ENCODE data around the gene IGFALS.

DNA sequence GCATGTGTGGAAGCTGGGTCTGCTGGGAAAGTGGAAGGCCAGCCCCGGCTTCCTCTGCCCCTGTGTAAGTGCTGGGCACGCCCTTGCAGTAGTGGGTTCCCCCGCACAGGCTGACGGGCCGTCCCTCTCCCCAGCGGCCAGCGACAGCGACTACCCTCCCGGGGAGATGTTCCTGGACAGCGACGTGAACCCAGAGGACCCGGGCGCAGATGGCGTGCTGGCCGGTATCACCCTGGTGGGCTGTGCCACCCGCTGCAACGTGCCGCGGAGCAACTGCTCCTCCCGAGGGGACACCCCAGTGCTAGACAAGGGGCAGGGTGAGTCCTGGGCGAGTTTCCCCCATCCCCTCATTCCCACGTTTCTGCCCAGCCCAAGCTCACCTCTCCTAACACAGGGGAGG, 27.7 kb downstream of the IGFALS start:
- TF ChIP-seq, protein P1, sequence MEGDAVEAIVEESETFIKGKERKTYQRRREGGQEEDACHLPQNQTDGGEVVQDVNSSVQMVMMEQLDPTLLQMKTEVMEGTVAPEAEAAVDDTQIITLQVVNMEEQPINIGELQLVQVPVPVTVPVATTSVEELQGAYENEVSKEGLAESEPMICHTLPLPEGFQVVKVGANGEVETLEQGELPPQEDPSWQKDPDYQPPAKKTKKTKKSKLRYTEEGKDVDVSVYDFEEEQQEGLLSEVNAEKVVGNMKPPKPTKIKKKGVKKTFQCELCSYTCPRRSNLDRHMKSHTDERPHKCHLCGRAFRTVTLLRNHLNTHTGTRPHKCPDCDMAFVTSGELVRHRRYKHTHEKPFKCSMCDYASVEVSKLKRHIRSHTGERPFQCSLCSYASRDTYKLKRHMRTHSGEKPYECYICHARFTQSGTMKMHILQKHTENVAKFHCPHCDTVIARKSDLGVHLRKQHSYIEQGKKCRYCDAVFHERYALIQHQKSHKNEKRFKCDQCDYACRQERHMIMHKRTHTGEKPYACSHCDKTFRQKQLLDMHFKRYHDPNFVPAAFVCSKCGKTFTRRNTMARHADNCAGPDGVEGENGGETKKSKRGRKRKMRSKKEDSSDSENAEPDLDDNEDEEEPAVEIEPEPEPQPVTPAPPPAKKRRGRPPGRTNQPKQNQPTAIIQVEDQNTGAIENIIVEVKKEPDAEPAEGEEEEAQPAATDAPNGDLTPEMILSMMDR (IDR thresholded peaks at IDR 0.05; ENCODE audit: extremely low read depth in 1 of 2, insufficient read depth in 1 of 2, low read depth in 1 of 2, low read length in 2 of 2), result no peak
- TF ChIP-seq, protein P2, sequence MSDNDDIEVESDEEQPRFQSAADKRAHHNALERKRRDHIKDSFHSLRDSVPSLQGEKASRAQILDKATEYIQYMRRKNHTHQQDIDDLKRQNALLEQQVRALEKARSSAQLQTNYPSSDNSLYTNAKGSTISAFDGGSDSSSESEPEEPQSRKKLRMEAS (IDR thresholded peaks at IDR 0.05; ENCODE audit: insufficient read depth, insufficient read length), result no peak
- TF ChIP-seq POLR2AphosphoS5 (IDR thresholded peaks at IDR 0.05; ENCODE audit: insufficient read depth, low read depth, low read length), result no peak
- no peak for TF ChIP-seq POLR2A (IDR thresholded peaks at IDR 0.05; ENCODE audit: low read depth, low read length)
- no peak for TF ChIP-seq JUN (IDR thresholded peaks at IDR 0.05; ENCODE audit: borderline replicate concordance, insufficient read depth, insufficient read length, low read depth)
- no peak for TF ChIP-seq EZH2 (IDR thresholded peaks at IDR 0.05; ENCODE audit: borderline replicate concordance, low read depth, low read length, severe bottlenecking)
- TF ChIP-seq FOS (IDR thresholded peaks at IDR 0.05; ENCODE audit: borderline replicate concordance, insufficient read depth, low read length), result no peak
- TF ChIP-seq MYC (IDR thresholded peaks at IDR 0.05; ENCODE audit: low read depth, low read length), result no peak
- no peak for TF ChIP-seq GATA2 (IDR thresholded peaks at IDR 0.05; ENCODE audit: insufficient read depth, insufficient read length, low read depth, low read length)

All from endothelial cell of umbilical vein (primary cell).